ENCODE data around the gene AQP12B.

Gene AQP12B

GRCh38 chr2:240721596-240722180 lies 39.0 kb upstream of the AQP12B start:
- no peak overlapping the region for H3K4me3 Mint-ChIP-seq
- H3K9me3 Mint-ChIP-seq, result no peaks in the 10 kb centered on the region
- H3K27me3 Mint-ChIP-seq, result no peaks in the 10 kb centered on the region
- H3K36me3 Mint-ChIP-seq (ENCODE audit: low read depth), result no peaks in the 10 kb centered on the region
- H3K4me1 Mint-ChIP-seq (ENCODE audit: low read depth), result no peaks in the 10 kb centered on the region
- no peak overlapping the region for H3K27ac Mint-ChIP-seq

- H3K36me3 Mint-ChIP-seq (ENCODE audit: low read depth), result no peaks in the 10 kb centered on the region
- H3K27ac Mint-ChIP-seq, result no peak overlapping the region
- no peaks in the 10 kb centered on the region for H3K9me3 Mint-ChIP-seq
- H3K27me3 Mint-ChIP-seq, result no peaks in the 10 kb centered on the region
- no peaks in the 10 kb centered on the region for H3K4me1 Mint-ChIP-seq (ENCODE audit: low read depth)
- H3K4me3 Mint-ChIP-seq, result no peak overlapping the region
Measured at GRCh38 chr2:240720686-240721595, 38.3 kb upstream of the AQP12B start.

DNA sequence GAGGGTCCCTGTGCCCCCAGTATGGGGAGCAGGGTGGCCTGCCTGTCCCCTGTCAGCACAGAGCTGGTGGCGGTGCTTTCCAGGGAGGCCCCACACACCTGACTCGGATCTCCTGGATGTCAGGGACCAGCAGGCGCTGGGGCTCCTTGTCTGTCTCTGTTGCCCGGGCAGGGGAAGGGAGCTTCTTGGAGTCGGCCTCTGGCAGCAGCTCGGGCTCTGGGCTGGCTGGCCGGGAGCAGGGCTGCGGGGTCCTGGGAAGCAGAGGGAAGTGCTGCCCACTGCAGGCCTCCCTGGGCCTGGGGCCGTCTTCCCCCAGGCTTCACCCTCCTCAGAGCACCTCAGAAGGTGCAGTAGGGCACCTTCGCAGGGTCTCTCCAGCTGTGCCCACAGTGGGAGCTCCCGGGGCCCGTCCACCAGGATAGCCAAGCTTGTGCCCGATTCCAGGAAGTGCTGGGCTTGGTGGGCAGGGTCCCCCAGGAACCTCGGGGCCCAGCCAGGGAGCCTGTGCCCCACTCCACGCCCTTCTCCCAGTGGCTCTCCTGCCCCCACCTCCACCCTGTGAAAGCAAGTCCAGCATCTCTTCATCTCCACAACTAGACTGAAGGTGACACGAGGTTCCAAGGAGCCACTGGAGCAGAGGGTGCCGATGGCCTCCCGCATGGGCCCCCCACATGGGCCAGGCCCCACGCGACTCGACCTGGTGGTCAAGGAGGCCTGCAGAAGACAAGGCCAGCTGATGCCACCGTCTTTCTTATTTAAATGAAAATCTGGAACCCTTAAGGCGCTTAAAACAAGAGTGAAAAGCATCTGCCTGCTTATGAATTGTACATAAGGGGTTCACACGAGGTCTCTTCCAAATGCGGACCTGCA lies 37.2 kb upstream of the AQP12B start:
- Mint-ChIP-seq H3K36me3 (ENCODE audit: low read depth) (no peaks in the 10 kb centered on the region), H3K27me3 (no peaks in the 10 kb centered on the region), H3K9me3 (no peaks in the 10 kb centered on the region), H3K4me1 (ENCODE audit: low read depth) (no peaks in the 10 kb centered on the region), H3K27ac (no peak overlapping the region), H3K4me3 (no peak overlapping the region)

DNA sequence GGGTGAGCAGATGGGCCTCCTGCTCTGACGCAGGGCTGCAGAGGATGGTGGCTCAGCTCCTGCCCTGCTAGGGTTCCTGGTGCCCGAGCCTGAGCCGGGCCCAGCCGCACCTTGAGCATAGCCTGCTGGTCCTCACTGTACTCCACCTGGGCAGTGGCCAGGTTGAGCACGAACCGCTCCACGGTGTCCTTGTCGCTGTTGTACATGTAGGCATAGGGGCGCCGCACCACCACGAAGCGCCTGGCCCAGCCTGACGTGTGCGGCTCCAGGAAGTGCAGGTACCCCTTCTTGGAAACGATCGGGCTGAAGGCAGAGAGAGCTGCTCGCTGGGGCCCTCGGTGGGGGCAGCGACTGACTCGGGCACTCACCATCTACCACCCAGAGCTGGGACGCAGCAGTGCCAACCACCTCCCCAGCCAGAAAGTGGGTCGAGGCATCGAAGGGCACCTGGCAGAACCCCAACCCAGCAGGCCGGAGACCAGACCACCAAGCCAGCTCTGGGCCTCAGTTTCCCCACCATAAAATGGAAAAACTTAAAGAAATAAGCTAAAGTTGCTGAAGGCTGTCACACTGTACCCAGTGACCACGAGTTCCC lies 36.3 kb upstream of the AQP12B start:
- Mint-ChIP-seq H3K36me3 (ENCODE audit: low read depth) (no peaks in the 10 kb centered on the region), H3K9me3 (no peaks in the 10 kb centered on the region), H3K4me1 (ENCODE audit: low read depth) (no peaks in the 10 kb centered on the region), H3K27ac (no peak overlapping the region), H3K27me3 (no peaks in the 10 kb centered on the region), H3K4me3 (no peak overlapping the region)

DNA sequence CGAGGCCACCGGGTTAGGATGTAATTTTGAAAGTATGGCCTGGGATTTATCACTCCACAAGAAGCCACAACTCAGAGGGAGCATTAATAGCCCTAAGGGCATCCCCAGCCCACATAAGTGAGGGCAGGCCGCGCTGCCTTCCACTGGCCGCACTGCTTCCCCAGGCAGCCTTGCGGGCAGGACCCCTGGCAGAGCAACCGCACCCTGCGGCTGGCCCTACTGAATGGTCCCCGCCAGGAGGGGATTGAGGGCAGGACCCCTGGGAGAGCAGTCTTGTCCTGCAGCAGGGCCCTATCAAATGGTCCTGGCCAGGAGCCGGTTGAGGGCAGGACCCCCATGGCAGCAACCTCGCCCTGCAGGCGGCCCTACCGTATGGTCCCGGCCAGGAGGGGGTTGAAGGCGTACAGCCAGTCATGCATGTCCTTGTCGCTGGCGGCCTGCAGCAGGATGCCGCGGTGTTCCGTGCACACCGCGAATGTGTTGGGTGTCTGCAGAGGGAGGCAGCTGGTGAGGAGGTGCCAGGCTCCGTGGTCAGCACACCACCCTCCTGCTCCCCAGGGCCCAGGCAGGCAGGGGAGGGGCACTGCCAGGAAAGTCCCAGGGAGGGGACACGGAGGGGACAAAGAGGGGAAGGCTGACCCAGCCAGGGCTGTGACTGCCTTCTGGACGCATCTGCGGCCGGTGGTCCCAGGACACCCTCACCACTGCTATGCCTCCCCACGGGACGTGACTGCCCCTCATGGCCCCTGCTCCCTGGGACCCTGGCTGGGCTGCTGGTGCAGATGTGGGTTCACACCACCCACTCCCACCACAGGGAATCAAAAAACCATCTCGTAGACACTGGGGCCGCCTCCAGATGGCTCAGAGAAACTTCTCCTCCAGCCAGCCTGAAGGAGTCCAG lies 35.2 kb upstream of the AQP12B start:
- H3K4me3 Mint-ChIP-seq, result no peak overlapping the region
- H3K4me1 Mint-ChIP-seq (ENCODE audit: low read depth), result no peaks in the 10 kb centered on the region
- no peak overlapping the region for H3K27ac Mint-ChIP-seq
- H3K27me3 Mint-ChIP-seq, result no peaks in the 10 kb centered on the region
- no peaks in the 10 kb centered on the region for H3K36me3 Mint-ChIP-seq (ENCODE audit: low read depth)
- H3K9me3 Mint-ChIP-seq, result no peaks in the 10 kb centered on the region

GRCh38 chr2:240717181-240717641 lies 34.5 kb upstream of the AQP12B start:
- Mint-ChIP-seq H3K36me3 (ENCODE audit: low read depth) (no peaks in the 10 kb centered on the region), H3K27me3 (no peaks in the 10 kb centered on the region), H3K4me1 (ENCODE audit: low read depth) (no peaks in the 10 kb centered on the region), H3K27ac (no peak overlapping the region), H3K4me3 (no peak overlapping the region), H3K9me3 (no peaks in the 10 kb centered on the region)

GRCh38 chr2:240716130-240716798 lies 33.6 kb upstream of the AQP12B start:
- H3K9me3 Mint-ChIP-seq, result no peaks in the 10 kb centered on the region
- H3K27me3 Mint-ChIP-seq, result no peaks in the 10 kb centered on the region
- no peaks in the 10 kb centered on the region for H3K36me3 Mint-ChIP-seq (ENCODE audit: low read depth)
- H3K27ac Mint-ChIP-seq, result no peak overlapping the region
- no peaks in the 10 kb centered on the region for H3K4me1 Mint-ChIP-seq (ENCODE audit: low read depth)
- no peak overlapping the region for H3K4me3 Mint-ChIP-seq

GRCh38 chr2:240714747-240715725 lies 32.4 kb upstream of the AQP12B start:
- Mint-ChIP-seq H3K4me1 (ENCODE audit: low read depth) (no peaks in the 10 kb centered on the region), H3K36me3 (ENCODE audit: low read depth) (no peaks in the 10 kb centered on the region), H3K27ac (no peak overlapping the region), H3K4me3 (no peak overlapping the region), H3K27me3 (no peaks in the 10 kb centered on the region), H3K9me3 (no peaks in the 10 kb centered on the region)

DNA sequence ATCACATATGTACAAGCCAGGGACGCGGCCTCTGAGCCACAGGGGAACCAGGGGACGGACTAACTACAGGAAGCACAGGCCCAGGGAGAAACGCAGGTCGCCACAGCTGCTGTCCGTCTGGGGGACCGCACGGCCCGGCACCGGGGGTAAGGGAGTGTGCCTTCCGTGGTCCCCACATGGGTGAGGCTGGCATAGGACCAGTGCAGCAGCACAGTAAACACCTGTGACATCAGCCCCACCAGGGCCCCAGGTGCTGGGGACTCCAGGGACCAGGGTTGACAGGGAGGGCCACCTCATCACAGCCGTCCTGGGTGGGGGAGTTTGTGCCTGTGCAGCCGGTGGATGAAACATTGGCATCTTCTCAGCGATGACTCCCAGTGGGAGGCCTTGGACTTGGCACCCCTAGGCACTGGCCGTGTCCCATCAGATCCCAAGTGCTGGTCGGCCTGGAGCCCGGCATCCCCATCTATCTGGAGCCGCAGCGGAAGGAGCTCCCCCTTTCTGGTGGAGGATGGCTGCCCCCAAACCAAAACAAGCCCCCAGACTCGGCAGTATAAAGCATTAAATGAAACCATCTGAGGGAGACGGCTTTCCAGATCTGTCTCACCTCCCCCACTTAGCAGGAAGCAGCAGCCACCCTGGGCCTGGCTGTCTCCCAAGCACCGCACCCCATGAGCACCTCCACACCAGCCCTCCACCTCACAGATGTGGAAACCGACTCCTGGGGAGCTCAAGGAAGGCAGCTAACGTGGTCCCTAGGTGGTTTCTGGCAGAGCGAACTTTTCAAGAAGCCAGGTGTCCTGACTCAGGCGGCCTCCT lies 31.5 kb upstream of the AQP12B start:
- Mint-ChIP-seq H3K4me3 (no peak overlapping the region), H3K27ac (no peak overlapping the region), H3K27me3 (peaks cover 3% of the 10 kb centered on the region), H3K36me3 (ENCODE audit: low read depth) (no peaks in the 10 kb centered on the region), H3K4me1 (ENCODE audit: low read depth) (no peaks in the 10 kb centered on the region), H3K9me3 (no peaks in the 10 kb centered on the region)

GRCh38 chr2:240713071-240713927 lies 30.6 kb upstream of the AQP12B start:
- no peaks in the 10 kb centered on the region for H3K4me1 Mint-ChIP-seq (ENCODE audit: low read depth)
- H3K27me3 Mint-ChIP-seq, result peaks cover 6% of the 10 kb centered on the region
- H3K27ac Mint-ChIP-seq, result no peak overlapping the region
- no peak overlapping the region for H3K4me3 Mint-ChIP-seq
- H3K9me3 Mint-ChIP-seq, result no peaks in the 10 kb centered on the region
- no peaks in the 10 kb centered on the region for H3K36me3 Mint-ChIP-seq (ENCODE audit: low read depth)

DNA sequence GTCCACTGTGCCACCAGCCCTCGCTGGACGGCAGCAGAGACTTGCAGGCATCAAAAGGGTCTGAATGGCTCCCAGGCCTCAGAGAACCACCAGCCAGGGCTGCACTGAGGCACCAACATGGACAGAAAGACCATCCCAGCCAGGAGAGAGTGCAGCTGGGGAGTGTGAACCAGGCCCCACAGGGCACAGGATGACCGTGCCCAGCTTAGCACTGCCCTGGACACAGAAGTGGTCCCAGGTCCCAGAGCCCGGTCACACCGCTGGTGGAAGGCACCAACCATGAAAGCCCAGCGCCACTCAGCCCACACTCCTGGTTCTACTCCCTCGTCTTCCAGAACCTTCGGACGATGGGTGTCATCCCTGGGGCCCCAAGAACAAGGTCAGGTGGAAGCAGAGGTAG lies 29.4 kb upstream of the AQP12B start:
- H3K4me1 Mint-ChIP-seq (ENCODE audit: low read depth), result no peaks in the 10 kb centered on the region
- H3K27ac Mint-ChIP-seq, result no peak overlapping the region
- no peak overlapping the region for H3K4me3 Mint-ChIP-seq
- H3K36me3 Mint-ChIP-seq (ENCODE audit: low read depth), result no peaks in the 10 kb centered on the region
- H3K9me3 Mint-ChIP-seq, result no peaks in the 10 kb centered on the region
- H3K27me3 Mint-ChIP-seq, result peaks cover 7% of the 10 kb centered on the region
